GM19463 (cell line): ENCODE results near the gene ANKRD44.
A peak's percentile ranks its signal among the peaks of the same experiment; 100 is the strongest.

Experiments
- ATAC-seq: cut with Tn5 transposase; IDR thresholded peaks from one replicate; pipeline ENCODE4 v1.9.1; 2021; ENCODE audit warnings: mild to moderate bottlenecking, moderate library complexity; ENCODE audit not compliant: unreplicated experiment

Gene ANKRD44

GRCh38 chr2:197189426-197190099 lies 121.0 kb downstream of the ANKRD44 start:
- ATAC-seq, result no peak

GRCh38 chr2:197185676-197186075 lies 124.9 kb downstream of the ANKRD44 start:
- ATAC-seq, result no peak

DNA sequence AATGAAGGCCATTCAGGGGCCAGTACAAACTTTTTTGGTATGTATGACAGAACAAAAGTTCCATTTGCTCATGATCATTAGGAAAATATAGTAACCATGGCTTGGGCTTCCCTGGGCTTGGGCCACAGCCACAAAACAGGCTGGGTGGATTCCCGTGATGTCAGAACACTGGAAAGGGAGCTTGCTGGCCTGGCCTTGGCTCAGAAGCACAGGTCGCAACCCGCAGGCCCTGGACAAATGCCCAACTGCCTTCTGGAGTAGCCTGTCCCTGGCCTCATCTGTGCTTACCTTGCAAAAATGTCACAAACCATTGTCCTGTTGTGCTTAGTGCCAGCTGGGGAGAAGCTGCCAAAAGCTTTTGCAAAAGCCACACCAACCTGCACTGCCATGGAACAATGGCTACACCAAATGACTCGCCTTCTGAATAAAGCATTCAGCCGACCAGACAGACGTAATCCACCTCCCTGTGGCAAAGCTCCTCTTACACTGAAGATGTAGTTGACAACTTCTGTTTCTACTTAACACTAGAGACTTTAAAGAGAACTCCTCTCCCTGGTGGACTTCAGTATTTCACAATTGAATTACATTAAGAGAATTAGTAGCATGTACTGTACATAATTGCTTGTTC lies 125.5 kb downstream of the ANKRD44 start:
- no peak for ATAC-seq

GRCh38 chr2:197183355-197183754 lies 127.2 kb downstream of the ANKRD44 start:
- ATAC-seq, result no peak

- no peak for ATAC-seq
Measured at GRCh38 chr2:197182668-197183067, 127.9 kb downstream of the ANKRD44 start.

GRCh38 chr2:197181491-197181890 lies 129.1 kb downstream of the ANKRD44 start:
- ATAC-seq, result no peak

GRCh38 chr2:197179744-197180498 lies 130.7 kb downstream of the ANKRD44 start:
- ATAC-seq, result no peak

DNA sequence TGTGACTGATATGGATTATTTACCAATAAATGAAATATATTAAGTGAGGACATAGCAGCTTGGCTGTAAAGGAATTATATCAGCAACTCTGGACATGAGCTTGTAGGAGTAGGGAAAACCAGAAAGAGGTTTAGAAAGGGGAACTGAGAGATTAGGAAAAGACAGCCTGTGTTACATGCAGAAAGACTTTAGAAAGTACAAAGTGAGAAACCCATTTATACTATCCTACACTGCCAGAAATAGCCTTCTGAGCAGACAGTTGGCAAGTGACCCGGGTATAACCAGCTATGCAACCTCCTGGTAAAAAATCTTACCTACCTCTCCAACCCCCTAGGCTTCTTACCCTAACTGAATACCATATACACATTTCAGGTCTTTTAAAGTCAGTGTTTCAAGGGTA lies 134.1 kb downstream of the ANKRD44 start:
- no peak for ATAC-seq

DNA sequence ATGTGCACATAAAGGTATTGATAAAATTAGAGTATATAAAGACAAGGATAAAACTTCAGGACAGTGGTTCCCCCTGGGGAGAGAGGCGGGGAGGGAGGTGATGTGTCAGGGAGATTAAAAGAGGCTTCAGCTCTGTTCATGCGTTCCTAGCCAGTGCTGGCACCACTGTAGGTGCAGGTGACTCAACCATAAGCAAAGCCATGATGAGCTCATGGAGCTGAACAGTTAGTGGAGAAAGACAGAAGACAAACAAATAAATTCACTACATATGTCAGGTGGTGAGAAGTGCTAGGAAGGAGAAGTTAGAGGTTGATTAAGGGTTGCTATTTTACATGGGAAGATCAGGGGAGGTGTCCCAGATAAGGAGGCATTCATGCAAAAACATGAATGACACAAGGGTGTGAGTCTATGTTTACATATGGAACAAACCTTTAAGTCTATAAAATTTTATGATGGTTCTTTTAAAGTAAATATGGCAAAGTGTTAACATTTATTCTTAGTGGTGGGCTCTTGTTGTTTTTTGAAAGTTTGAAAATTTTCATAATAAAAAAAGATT lies 136.0 kb downstream of the ANKRD44 start:
- ATAC-seq, result no peak

DNA sequence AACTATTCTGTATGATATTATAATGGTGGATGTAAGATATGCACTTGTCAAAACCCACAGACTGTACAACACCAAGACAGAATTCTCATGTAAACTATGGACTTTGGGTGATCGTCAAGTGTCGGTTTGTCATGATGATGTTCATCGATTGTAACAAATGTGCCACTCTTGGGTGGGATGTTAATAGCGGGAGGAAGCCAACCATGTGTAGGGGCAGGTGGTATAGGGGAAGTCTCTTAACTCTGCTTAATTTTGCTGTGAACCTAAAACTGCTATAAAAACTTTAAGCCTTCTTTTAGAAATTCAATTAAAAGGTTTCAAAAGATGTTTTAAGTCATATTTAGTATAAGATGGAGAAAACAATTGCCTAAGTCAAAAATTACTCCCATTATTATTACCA lies 139.0 kb downstream of the ANKRD44 start:
- no peak for ATAC-seq

- no peak for ATAC-seq
Measured at GRCh38 chr2:197170208-197170607, 140.4 kb downstream of the ANKRD44 start.

DNA sequence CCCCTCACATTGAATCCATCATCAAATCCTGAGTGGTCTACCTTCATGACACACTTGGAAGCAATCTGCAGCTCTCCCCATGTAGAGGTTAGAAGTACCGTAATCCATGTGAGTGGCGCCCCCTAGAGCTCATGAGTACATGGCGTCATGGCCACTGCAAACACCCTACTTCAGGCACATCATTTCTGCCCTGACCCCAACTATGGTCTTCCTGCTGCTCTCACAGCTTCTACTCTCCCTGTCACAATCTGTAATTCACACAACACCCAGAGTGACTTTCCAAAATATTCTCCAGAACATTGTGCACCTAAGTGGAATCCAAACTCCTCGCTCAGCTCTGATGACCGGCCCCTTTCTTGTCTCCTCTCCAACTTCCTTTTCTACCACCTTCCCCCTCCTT lies 141.9 kb downstream of the ANKRD44 start:
- peak; percentile 85 for ATAC-seq

DNA sequence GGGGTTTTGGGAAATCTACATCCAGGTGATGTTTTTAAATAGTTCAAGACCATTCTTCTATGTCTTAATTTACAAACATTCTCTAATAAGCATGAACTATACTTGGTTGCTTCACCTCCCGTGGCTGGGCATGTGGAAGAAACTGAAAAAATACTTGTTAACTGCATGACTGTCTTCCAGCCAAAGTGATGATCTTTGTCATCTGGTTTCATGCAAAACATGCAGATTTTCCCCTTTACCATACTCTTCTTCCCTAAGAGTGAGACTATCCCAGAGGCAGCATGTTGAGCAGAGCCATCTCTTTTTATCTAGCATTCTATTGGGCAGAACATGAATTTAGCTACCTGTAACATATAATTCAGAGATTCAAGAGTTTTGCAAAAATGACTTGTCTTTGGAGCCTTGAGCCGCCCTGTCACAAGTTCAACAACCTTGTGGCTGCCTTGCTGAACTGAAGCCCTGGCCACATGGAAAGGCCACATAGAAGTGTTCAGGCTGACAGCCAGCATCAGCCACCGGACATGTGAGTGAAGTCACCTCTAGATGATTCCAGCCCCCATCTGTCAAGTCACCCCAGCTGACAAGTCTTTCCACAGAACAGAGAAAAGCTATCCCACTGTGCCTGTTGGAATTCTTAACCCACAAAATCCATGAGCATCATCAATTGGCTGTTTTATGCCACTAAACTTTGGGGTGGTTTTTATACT lies 142.8 kb downstream of the ANKRD44 start:
- no peak for ATAC-seq

- no peak for ATAC-seq
Measured at GRCh38 chr2:197165020-197165419, 145.6 kb downstream of the ANKRD44 start.

GRCh38 chr2:197164141-197164754 lies 146.3 kb downstream of the ANKRD44 start:
- no peak for ATAC-seq

GRCh38 chr2:197163712-197164140 lies 146.9 kb downstream of the ANKRD44 start:
- ATAC-seq, result no peak

DNA sequence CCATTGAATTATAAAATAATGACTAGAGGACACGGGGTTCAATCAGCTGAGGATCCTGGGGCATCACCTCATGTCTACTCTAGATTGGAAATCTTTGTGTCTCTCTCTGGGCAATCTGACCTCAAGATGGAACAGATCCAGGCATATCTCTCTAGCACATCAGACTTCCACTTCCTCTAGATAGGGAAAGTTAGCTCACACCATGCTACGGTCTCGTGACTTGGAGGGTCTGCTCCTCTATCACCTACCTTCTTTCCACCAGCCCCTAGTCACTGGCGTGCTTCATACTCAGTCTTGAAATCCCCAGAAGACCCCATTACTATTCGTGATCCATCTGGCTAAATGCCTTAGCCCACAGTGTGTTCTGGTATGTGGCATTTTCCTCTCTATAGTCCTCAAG lies 148.8 kb downstream of the ANKRD44 start:
- no peak for ATAC-seq

GRCh38 chr2:197159661-197160211 lies 150.8 kb downstream of the ANKRD44 start:
- peak; percentile 82 for ATAC-seq

GRCh38 chr2:197158591-197159550 lies 151.7 kb downstream of the ANKRD44 start:
- no peak for ATAC-seq
